ENCODE data around the gene MPG.
"Not testable (repeated sequence)": the region's sequence is repeated elsewhere in the genome, so short reads cannot be mapped to it uniquely, and the experiment has no call there.

The MPG gene

DNA sequence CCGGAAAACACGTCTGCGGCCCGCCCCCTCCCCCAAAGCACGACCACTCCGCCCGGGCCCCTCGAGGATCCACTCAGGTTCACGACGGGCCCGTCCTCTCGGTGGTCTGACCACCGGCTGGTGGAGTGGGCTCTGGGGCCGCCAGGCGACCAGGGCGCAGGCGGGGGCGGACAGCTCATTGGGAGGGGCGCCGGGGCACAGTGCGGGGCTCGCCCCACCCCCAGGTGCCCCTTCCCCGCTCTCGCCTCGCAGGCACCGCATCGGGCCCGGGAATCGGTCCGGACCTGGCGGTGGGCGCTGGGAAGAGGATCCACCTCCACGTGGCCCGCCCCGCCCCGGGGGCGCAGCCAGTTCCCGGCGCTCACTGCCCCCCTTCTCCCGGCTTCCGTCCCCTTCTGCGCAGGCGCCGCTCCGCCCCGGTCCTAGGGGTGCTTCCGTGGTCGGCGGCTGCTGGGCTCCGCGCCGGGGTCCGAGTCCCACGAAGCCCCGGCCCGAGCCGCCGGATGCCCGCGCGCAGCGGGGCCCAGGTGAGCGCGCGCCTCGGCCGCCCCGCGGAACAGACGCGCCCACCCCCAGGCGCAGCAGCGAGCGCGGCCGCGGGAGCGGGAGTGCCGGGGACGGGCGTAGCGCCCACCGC lies at the start of gene MPG:
TSS of gene MPG (plus strand) at position 419 of the 637 bp plus-strand sequence. CDS start at position 504, 85 bp downstream.
- DNase-seq, result peak; percentile 74

GRCh38 chr16:30627-31026 lies 47.4 kb upstream of the MPG start:
- DNase-seq, result not testable (repeated sequence)

- DNase-seq, result not testable (repeated sequence)
Measured at GRCh38 chr16:33154-33876, 44.7 kb upstream of the MPG start.

DNA sequence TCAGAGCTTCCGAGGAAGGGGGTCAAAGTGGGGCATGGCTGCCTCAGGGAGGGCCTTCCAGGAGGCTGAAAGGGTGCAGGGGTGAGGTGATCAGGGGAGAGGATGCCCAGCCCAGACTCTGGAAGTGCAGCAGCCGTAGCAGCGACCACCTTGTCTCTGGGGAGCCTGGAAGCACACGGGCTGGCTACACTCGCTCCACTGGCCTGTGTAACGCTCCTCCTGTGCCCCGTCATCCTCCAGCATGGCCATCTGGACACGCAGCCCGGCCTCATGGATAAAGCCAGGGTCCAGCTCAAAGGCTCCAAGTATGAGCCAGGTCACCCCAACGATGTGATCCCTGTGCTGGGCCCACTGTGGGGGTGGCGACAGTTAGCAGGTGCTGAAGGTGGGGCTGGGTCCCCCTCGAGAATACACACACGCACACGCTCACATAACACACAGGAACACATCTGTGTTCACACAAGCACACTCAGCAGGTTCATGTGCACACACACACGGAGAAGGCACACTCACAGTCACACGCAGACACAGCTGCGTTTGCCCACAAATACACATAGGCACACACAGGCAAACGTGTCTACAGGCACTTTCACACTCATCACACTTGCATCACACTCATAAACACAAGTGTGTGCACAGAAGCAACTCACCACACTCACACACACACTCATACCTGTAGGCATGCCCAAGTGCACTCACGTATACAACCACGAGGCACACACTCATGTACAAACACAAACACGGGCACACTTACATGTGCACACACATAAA lies 44.0 kb upstream of the MPG start:
- no peak for DNase-seq

DNA sequence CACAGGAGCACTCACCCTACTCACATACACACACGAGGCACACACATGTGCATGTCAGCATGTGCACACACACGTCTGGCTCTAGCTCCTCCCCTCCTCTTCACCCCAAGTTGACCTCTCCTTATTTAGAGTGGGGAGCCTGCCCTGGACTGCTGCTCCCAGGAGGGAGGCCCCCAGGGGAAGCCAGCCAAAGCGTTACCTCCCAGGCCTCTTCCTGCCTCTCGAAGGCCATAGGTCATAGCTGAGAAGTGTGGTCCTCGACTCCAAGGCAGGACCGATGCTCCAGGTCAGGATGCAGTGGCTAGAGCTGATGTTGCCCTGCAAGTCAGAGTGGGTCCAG lies 43.4 kb upstream of the MPG start:
- DNase-seq, result no peak

DNA sequence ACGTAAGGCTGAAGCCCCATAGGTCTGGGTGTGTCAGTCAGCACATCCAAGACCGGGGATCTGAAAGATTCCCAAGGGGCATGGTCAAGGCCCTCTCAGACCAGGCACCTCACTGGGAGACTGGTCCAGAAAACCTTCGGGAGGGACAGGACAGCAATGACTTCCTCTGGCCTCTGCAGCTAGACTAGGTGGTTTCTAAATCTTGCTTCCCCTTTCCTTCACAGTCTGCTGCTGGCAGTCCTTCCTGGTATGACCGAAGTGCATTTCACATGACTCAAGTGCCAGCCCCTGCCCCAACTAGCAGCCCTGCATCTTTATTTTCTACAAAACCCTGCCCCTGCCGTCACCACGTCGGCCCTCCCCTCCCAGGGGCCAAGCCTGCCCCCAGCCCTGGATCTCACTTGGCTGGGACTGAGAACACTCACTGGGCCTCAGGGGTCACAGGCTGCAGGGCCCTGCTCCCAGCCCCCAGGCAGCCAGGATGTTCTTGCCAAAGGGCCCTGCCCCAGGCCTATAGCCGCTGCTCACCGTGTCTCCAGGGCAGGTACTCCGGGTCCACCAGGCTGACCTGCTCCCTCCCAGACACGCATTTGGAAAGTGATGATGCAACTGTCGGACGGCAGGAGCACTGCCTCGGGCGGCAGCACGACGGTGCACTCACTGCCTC lies 42.9 kb upstream of the MPG start:
- no peak for DNase-seq

DNA sequence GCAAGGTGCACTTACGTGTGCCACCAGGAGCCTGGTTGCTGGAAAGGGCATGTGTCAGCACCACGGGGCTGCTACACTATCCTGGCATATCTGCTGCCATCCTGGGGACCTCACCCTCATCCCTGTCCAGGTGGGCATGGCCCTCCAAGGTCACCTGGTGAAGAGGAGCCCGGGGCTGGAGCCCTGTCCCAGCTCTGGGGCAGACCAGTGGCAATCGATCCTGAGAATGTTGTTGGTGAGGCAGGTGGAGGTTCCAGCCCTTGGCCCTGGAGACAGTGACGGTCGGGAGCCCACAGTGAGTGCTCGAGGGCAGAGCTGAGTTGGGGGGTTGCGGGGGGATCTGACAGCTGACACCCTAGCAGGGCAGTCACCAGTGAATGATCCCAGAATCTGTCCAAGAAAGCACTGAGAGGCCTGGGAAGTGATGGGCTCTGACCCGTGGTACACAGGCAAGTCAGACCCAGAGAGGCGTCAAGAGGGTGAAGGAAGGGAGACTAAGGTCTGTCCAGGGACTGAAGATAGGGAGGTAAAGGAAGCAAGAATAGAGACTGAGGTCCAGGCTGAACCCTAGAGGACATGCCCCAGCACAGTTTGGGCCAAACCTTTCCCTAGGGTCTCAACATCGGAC lies 42.2 kb upstream of the MPG start:
- no peak for DNase-seq

DNA sequence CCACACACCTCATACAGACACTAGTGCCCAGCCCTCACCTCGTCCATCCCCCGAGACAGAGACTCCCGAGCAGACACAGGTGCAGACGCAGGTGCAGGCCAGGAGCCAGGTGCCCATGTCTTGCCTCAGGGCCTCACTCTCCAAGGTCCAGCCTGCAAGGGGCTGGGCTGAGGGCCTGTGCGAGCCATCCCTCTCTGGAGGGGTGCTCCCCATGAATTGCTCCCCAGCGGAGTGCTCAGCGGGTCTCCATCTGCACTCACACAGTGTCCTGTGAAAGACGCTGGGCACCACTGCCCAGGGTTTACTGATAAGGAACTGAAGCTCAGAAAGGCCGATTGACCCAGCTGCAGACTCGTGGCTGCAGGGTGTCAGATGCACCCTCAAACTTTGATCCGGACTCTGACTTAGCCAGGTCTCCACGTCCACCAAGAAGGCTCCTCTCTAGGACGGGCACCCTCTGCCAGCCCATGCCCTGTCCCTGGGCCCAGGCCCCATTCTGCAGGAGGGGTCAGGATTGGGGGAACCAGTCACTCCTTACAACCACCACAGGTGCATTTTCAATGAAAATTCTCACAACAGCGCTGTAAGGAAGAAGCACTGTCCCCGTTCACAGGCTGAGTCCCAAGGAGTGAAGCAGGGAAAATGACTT lies 41.6 kb upstream of the MPG start:
- DNase-seq, result no peak

- no peak for DNase-seq
Measured at GRCh38 chr16:37511-37910, 40.5 kb upstream of the MPG start.

GRCh38 chr16:38206-38605 lies 39.8 kb upstream of the MPG start:
- DNase-seq, result not testable (repeated sequence)

DNA sequence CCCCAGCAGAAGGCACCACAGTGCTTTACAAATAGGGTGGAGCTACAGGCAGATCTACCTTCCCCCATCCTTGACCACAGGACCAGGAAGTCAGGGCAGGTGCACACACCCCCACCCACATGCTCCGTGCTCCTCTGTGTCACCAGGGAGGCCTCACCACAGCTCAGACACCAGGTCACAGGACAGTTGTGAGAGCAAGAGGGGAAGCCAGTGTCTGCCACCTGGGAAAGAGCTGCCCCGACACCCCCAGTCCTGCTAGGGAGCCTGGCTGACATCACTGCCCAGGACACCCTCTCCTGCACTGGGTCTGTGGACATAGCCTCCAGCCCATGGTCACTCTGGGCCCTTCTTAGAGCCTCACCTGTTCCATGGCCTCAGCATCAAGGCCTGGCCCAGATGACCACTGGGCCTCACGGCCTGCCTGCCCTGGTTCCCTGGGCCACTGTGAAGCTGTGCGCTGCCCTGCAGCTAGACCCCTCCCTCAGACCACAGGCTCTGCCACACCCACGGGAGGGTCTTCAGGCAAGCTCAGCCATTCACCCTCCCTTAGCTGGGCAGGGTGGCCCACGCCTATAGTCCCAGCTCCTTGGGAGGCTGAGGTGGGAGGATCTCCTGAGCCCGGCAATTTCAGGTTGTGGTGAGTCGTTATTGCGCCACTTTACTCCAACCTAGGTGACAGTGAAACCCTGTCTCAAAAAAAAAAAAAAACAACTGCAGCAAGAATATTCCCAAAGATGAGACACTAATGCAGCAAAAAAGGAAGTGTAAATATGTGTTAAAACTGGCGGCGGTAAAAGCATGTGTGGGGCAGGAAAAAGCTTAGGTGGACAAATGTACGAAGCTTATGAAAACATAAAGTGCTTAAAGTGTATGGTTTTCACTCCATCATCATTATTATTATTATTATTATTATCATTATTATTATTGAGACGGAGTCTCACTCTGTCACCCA lies 38.8 kb upstream of the MPG start:
- DNase-seq, result peak; percentile 79

DNA sequence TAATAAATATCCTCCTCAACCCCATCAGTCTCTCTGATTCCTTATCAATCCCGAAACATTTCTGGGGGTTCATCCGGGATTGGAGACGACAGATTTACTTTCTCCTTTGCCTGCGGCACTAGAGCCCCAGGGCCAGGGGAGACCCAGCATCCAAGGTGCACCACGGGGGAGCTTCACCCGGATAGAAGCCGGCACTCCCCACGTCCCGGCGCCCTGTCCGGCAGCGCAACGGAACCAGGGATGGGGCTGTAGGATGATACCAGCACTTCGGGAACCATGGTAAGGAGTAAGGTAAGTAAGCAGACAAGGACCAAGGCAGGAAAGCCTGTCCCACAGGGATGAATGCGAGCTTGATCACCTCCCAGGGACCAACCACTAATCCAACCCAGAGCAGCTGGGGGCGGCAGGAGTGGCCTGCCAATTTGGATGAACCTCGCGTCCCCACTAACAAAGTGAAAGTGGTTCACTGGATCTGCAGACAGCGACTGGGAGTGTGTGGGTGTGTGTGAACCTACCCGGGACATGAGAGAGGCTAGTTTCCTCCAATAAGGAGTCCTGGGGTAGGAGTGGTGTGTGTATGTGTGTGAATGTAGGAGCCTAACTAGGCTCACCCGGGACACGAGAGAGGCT lies 36.5 kb upstream of the MPG start:
- no peak for DNase-seq

GRCh38 chr16:42069-42457 lies 36.0 kb upstream of the MPG start:
- no peak for DNase-seq

DNA sequence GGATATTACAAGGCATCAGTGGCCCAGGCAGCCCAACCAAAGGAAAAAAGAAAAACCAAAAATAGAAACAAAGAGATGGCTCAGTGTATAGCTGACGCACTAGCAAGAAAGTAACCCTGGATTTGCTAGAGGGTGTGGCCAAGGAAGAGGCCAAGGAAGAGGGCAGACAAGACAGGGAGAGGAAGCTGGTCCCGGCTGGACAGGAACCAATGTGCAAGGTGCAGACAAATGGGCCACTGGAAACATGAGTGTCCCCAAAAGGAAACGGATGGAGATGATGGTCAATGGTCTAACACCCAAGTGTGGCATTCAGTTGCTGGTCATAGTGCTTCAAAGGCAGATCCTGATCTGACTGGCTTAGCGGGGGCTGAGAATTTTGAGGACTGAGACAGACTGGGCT lies 35.3 kb upstream of the MPG start:
- DNase-seq, result no peak

- DNase-seq, result no peak
Measured at GRCh38 chr16:43294-43693, 34.7 kb upstream of the MPG start.

DNA sequence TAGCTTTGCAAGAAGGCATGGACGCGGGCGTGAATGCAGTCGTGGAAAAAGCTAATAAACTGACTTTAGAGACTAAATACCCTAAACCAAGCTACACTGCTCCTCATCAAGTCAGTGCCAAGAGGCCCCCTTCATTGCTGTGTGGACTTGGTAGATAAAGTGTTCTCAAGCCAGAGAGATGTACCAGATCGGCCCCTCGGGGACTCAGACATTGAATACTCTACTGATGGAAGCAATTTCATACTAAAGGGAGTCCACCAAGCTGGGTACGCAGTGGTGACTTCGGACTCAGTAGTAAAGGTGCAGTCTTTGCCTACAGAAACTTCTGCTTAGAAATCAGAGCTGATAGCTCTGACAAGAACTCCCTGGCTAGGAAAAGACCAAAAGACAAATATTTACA lies 33.4 kb upstream of the MPG start:
- no peak for DNase-seq

- DNase-seq, result no peak
Measured at GRCh38 chr16:45454-45853, 32.6 kb upstream of the MPG start.

DNA sequence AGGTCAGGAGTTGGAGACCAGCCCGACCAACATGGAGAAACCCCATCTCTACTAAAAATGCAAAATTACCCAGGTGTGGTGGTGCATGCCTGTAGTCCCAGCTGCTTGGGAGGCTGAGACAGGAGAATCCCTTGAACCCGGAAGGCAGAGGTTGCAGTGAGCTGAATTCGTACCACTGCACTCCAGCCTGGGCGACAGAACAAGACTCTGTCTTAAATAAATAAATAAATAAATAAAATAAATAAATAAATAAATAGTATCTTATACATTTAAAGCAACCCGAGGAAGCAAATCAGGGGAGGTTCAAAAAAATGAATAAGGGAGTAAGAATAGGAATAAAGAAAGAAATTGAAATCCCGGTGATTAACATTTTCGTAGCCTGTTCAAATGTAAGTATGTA lies 31.5 kb upstream of the MPG start:
- not testable (repeated sequence) for DNase-seq

GRCh38 chr16:47234-47633 lies 30.8 kb upstream of the MPG start:
- DNase-seq, result no peak

- no peak for DNase-seq
Measured at GRCh38 chr16:50769-51591, 27.0 kb upstream of the MPG start.
